DND-41 (cell line): ENCODE measurements around the gene ASRGL1.

Source experiments
- EZH2 ChIP-seq: IDR thresholded peaks from 3 replicates; pipeline ENCODE4 v1.6.1; 2012; ENCODE audit warnings: borderline replicate concordance, low read depth, mild to moderate bottlenecking, moderate library complexity, low read length, inconsistent platforms; ENCODE audit not compliant: severe bottlenecking
- TF ChIP-seq, protein P1 (sequence below): IDR thresholded peaks from 2 replicates; pipeline ENCODE4 v1.5.1; 2012; ENCODE audit warnings: borderline replicate concordance, low read length, moderate library complexity, mild to moderate bottlenecking; ENCODE audit not compliant: poor library complexity, severe bottlenecking; ENCODE audit errors: extremely low read depth

DNA sequence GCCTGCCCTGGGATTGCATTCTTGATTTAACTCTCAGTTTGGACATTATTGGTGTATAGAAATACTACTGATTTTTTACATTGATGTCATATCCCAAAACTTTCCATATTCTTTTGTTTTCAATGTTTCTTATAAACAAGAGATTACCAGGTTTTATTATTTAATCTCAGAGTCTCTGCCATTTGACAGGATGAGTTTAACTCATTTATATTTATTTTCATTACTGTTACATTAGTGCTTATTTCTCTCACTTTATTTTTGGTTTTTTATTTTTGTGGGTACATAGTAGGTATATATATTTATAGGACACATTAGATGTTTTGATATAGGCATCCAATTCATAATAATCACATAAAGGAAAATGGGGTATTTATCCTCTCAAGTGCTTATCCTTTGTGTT lies 29.3 kb upstream of the ASRGL1 start:
- TF ChIP-seq, protein P1, sequence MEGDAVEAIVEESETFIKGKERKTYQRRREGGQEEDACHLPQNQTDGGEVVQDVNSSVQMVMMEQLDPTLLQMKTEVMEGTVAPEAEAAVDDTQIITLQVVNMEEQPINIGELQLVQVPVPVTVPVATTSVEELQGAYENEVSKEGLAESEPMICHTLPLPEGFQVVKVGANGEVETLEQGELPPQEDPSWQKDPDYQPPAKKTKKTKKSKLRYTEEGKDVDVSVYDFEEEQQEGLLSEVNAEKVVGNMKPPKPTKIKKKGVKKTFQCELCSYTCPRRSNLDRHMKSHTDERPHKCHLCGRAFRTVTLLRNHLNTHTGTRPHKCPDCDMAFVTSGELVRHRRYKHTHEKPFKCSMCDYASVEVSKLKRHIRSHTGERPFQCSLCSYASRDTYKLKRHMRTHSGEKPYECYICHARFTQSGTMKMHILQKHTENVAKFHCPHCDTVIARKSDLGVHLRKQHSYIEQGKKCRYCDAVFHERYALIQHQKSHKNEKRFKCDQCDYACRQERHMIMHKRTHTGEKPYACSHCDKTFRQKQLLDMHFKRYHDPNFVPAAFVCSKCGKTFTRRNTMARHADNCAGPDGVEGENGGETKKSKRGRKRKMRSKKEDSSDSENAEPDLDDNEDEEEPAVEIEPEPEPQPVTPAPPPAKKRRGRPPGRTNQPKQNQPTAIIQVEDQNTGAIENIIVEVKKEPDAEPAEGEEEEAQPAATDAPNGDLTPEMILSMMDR = no peak
- TF ChIP-seq EZH2 = no peak
